Stimulated activated naive CD4-positive, alpha-beta T cell treated with Interleukin-2 at 50 U/mL for 16 hours (primary cell): ENCODE measurements around the gene FAM180A.
"Not testable (repeated sequence)": the region's sequence is repeated elsewhere in the genome, so short reads cannot be mapped to it uniquely, and the experiment has no call there.

ENCODE experiments used
- DNase-seq: peaks from one replicate; lab custom pipeline; 2025; lab: John Stamatoyannopoulos, UW

The FAM180A gene

DNA sequence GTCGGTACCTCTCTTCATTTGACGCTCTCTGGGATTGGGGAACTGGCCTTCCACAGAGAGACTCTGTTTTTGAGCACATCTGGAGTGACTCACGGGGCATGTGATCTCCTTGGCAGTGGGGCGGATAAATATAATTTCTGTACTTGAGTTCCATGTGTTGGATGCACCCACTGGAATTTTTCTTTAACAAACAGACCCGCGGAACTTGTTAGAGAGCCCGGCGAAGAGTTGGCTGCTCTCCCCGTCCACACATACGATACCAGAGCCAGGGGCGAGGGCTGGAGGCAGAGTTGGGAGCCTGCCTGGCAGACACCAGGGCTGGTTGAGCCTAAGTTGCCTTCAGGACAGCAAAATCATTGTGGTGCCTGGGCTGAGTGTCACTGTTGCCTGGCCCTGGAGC lies at the start of gene FAM180A:
Gene FAM180A, minus strand, starts transcription at position 44 of the 400 bp plus-strand sequence. CDS start 233 bp downstream, outside the sequence.
- DNase-seq, result no peak

DNA sequence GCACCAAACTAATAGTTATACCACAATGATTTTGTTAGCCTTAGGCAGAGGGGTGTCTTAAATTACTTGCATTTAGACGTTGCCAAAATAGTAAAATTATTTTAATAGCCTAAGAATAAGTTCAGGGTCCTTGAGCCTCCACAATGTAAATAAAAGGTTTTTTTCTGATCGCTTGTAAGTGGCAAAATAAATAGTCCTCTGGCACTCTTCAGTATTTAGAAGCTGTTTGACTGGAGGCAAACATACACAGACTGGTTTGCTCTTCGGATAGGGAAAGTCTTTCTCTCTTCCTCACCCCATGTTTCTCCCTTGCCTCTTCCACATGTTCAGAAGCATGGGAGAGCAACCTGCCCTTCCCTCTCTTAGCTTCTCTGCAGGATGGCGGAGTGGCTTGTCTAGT lies 49.5 kb upstream of the FAM180A start:
- no peak for DNase-seq

DNA sequence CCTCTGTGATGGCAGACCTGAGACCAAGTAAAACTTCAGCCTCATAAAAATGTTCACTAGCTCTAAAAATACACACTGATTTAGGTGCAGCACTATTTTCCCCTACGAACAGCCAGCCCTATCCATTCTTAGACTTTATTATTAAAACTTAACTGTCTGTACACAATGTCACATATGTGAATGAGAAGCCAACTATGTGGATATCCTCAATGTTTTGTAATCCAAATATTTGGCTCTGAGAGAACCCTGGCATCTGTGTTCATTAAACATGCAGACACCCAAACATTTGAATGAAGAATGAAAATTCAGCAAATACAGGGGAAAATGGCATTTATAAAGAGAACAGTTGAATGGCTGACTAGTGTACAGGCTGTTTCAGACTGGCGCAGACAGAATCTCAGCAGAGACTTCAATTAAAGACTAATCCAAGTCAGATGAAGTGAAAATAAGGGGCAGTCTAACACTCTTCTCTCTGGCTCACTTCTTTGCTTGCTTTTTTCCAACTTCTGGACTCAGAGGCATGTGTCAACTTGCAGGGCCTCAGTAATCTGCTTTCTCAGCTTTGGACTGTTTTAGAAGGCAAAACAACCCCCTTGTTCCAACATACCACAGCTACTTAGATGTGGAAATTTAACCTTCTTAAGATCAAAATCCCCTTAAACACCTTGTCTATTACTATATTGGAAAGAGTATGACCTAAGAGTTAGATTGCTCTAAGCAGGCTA lies 47.4 kb upstream of the FAM180A start:
- no peak for DNase-seq

DNA sequence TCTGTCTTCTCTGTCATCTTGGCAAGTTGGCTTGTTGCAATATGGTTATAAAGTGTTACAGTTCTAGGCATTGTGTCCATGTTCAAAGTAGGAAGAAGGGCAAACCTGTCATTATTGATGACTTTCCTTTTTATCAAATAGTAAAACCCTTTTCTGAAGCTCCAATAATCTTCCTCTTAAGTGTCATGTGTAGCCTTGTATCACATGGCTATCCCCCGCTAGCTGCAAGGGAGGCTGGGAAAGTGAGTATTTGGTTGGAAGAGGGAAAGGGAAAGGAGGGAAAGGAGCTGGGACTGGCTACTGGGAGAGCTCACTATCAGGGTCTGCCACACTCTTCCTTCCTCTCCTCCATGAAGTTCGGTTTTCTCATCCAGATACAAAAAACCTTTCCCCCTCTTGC lies 45.2 kb upstream of the FAM180A start:
- DNase-seq, result no peak

- DNase-seq, result no peak
Measured at GRCh38 chr7:135792866-135793265, 44.3 kb upstream of the FAM180A start.

- no peak for DNase-seq
Measured at GRCh38 chr7:135792363-135792668, 43.7 kb upstream of the FAM180A start.

- no peak for DNase-seq
Measured at GRCh38 chr7:135791543-135792362, 43.1 kb upstream of the FAM180A start.

GRCh38 chr7:135790371-135790977 lies 41.9 kb upstream of the FAM180A start:
- no peak for DNase-seq

- no peak for DNase-seq
Measured at GRCh38 chr7:135789956-135790355, 41.3 kb upstream of the FAM180A start.

- DNase-seq, result no peak
Measured at GRCh38 chr7:135789431-135789830, 40.8 kb upstream of the FAM180A start.

DNA sequence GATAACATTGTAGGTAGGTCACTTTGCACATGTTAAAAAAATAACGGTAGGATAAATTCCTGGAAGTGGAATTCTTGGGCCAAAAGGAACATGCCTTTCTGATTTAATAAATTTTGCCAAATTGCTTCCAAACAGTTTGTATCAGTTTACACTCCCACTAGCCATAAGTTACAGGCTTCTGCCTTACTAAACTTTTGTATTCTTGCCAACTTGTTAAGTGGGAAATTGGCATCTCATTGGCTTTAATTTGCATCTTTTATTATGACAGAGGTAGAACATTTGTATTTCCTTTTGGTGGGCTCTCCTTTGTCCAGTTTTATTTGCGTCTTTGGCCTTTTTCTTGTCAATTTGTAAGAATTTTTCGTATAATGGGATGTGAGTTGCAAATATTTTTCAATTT lies 38.3 kb upstream of the FAM180A start:
- no peak for DNase-seq

DNA sequence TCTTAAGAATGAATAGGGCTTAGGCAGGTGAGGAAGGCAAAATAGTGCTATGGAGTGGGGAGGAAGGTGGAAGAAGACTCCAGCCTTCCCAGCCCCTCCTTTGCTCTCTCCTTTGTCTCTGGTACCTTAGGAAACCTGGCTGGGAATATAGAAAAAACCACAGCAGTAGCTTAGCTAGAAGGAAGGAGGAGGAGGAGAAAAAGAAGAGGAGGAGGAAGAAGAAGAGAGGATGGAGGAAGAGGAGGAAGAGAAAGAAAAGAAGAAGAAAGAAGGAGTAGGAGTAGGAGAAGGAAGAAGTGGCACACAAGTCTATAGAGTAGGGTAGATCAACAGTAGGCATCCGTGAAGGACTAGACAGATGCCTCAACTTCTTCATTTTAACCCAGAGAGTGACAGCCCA lies 36.5 kb upstream of the FAM180A start:
- DNase-seq, result no peak

DNA sequence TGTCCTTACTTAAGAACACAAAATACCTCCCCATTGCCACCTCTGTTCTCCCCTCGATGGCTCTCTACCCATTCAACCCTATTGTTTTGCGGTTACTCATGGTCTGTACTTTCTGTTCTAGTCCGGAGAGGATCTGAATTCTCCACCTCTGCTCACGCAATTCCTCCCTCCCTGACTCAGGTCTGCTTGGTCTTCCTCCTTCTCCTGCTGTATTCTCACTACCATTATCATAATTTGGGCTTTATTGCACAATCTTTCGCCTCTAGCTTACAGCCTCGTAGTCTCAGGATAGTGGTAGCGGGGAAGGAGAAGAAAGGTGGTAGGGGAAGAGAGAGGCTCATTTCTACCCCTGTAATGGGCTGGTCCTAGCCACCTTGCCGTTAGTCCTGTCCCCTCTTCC lies 35.4 kb upstream of the FAM180A start:
- no peak for DNase-seq

DNA sequence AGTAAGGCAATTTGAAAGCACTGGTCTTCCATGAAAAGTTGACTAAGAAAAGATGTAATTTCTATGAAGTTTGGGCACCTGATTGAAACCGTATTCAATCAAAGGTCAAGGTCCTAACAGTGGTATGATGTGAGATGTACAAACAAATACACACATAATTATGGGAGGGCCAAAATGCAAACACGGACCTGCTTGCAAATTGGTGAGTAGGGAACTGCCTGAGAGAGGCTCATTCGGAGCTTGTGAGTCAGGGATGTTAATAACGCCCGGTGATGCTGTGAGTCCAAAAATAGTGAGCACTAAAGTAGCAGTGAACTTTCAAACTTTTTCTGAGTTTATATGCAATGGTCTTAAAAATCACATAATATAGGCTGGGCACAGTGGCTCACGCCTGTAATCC lies 34.2 kb upstream of the FAM180A start:
- no peak for DNase-seq

DNA sequence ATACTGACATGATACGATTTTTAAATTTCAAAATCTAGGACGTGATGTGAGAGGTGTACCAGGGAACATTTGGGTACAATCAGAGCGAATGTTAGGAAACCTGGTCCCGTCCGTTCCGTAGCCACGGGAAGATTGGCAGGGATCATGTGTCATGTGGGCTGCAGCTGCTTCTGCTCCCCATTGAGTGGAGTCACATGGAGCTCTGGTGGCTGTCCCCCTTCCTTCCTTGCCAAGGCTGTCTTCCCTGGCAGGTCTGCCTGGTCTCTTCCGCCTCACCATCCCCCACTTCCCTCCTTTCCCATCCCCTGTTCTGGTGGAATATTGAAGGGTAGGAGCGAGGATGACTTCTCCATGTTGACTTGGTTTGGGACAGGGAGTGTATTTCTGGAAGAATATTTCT lies 33.8 kb upstream of the FAM180A start:
- DNase-seq, result no peak

- DNase-seq, result no peak
Measured at GRCh38 chr7:135777626-135778398, 29.2 kb upstream of the FAM180A start.

DNA sequence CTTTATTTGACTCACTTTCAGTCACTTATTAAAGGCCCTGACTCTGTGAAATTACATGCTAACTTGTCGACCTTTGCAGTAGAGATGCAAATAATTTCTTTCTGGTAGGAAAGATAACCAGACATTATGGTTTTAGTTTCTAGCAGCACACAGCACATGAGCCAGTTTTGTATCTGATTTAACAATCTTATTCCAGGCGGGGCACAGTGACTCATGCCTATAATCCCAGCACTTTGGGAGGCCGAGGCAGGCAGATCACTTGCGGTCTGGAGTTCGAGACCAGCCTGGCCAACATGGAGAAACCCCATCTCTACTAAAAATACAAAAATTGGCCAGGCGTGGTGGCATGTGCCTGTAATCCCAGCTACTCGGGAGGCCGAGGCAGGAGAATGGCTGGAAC lies 27.3 kb upstream of the FAM180A start:
- not testable (repeated sequence) for DNase-seq

- DNase-seq, result no peak
Measured at GRCh38 chr7:135775230-135775629, 26.6 kb upstream of the FAM180A start.

- no peak for DNase-seq
Measured at GRCh38 chr7:135774284-135774683, 25.7 kb upstream of the FAM180A start.

DNA sequence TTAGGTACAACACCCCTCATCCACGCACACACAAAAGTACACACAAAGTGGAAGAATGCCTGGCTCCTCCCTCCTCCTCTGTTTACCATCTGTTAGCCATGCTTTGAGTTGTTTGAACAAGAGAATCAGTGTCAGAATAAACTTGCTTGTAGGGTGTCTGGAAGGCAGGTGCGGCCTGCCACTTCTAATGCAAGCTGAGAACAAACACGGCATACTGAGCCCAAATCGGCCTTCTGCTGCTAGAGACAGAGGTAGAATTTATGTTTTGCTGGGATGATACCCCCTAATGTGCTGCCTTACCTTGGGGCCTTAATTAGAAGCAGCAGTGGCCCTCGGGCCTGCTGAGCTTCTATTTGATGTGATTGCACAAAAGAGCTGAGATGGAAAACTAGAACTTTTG lies 24.9 kb upstream of the FAM180A start:
- no peak for DNase-seq

- no peak for DNase-seq
Measured at GRCh38 chr7:135772639-135773222, 24.1 kb upstream of the FAM180A start.
